GM18870 (cell line): ENCODE data around the gene RUNX2.
A peak's percentile ranks its signal among the peaks of the same experiment; 100 is the strongest.

Source experiments
- ATAC-seq: cut with Tn5 transposase; IDR thresholded peaks from one replicate; pipeline ENCODE4 v1.9.1; 2021; ENCODE audit warnings: moderate library complexity; ENCODE audit not compliant: unreplicated experiment

RUNX2 gene

GRCh38 chr6:45477790-45478189, 149.7 kb downstream of the RUNX2 start:
- no peak for ATAC-seq

DNA sequence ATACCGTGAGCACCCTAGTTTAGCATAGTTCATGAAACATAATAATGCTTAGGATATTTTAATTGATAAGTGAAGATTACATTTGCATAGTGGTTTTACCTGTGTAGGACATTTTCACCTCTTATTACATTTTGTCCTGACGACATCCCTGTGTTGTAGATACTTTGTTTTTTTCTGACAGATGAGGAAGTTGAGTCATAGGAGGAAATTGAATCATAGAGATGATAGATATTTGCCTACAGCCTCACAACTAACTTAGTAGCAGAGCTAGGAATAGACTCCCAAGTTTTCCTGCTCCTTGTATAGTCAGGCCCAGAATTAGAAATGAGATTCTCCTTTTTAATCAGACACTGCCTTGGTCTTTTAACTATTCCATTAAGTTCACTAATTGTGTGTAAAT, 150.1 kb downstream of the RUNX2 start:
- no peak for ATAC-seq

DNA sequence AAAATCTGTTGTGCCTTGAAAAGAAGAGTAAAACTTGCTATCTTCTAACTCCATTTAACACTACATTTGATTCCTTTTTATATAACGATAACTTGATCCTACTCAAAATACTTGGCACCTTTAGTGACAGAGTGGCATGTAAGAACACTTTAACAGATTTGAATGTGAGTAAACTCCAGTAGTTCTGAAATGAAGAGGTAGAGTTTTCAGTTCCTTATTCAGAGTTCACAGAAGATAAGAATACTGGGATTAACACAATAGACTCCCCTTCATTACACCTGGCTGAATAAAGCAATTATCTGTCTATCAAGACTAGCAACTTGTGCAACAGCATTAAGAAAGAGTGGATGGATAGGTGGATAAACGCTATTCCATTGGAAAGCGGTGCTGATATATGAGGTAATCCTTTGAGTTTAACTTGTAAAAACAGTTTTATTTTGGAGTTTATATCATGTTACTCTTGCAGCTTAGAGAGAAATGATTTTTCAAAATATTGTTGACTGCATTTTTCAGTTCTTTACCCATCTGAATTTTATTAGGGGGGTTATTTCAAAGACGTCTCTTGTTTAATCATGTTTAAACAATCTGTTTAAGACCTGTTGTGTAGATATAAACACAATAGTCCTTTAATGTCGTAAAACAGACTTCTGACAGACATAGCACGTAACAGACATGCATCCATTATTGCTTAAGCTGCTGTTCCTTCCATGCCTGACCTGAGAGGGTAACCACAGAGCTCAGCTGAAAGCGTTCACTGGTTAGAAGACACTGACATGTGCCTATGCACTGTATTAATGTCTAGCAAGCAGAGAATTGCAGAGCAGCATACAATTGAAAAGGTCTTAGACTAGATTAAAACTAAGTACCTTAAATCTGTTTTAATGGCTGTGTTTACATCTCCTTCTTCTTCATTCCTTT, 152.0 kb downstream of the RUNX2 start:
- ATAC-seq, result peak; percentile 92

DNA sequence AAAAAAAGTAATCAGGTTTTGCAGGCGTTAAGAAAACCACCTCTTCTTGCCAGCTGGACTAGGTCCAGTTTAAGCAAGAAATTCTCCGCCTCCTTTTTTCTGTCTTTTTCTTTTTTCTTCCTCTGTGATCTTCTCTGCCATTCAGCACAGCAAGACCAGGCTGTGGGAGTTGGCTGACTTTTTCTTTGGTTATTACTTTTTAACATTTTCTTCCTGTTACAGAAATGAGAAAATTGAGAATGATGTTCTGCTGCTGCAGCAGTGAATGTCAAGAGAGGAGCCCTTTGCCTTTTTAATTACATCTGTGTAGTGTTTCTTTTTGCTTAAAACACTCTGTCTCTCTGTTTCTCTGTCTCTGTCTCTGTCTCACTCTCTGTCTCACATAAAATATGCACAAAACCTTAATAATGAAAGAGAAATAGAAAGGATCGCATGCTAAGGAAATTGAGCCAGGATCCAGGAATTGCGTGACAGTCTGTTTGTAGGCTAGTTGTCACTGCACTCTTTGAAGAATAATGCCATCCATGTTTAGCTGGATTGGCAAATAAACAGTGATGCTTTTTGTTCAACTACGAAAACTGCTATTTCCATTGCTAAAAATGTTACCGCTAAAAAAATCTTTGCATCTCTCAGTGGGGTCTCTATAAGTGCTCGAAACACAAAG, 152.8 kb downstream of the RUNX2 start:
- no peak for ATAC-seq

- no peak for ATAC-seq
These were observed 154.9 kb downstream of the RUNX2 start for GRCh38 chr6:45483021-45483420.

GRCh38 chr6:45483501-45483900, 155.4 kb downstream of the RUNX2 start:
- no peak for ATAC-seq

GRCh38 chr6:45486736-45487135, 158.6 kb downstream of the RUNX2 start:
- ATAC-seq, result no peak

DNA sequence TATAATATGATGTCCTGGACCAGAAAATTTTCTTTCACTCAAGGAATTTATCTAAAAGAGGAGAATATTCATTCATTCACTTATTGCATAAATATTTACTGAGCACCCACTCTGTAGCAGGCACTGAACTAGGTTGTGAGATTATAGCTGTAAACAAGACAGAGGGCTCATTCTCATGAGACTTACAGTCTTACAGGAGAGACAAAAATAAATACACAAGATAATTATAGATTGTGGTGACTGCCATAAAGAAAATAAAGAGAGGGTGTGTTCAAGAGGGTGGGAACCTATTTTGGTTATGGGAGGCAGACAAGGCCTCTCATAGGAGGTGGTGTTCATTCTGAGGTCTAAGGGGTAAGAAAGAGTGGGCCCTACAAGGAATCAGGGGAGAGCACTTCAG, 159.5 kb downstream of the RUNX2 start:
- no peak for ATAC-seq

DNA sequence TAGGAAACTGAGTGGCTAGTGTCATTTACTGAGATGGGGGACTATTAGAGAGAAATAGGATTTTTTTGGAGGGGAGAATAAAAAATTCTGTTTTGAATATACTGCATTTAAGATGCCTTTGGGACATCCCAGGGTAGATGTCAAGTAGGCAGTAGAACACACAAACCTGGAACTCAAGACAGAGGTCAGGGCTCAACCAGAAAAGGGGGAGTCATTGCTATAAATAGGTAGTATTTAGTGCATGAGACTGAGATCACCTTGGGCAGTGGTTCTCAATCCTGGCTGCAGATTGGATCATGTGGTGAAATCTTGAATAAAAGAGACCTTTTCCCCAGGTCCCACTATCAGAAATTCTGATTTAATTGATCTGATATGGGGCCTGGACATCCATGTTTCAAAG, 160.1 kb downstream of the RUNX2 start:
- ATAC-seq, result no peak

GRCh38 chr6:45488889-45489288, 160.8 kb downstream of the RUNX2 start:
- no peak for ATAC-seq

DNA sequence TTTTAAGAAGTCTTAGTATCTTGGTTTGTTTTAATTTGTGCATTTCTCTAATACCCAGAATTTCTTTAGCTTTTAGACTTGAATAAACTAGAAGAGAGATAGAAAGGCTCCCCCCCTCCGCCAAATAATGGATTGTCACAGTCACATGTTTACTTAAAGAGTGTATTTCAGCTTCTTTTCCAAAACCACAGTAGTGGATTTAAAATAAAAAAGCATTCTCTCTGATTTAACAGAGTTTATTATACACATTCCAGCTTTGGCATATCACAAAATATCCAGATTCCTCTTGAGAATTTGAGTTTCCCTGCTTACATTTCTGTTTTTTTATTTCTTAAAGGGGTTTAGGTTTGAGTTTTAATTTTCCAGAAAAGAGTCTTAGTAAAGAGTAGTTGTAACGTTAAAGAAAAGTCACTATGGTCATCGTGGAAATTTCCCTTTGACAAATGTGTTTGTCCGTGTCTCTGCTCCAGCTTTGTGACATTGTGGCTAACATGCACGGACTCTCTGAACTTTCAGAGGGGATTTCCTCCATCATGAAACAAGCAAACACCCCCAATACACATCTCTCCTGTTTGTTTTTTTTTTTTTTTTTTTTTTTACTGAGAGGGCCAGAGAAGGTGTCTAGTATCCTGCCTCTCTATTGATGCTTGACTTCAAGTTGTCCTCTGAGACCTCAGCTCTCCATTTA, 163.1 kb downstream of the RUNX2 start:
- ATAC-seq, result no peak

DNA sequence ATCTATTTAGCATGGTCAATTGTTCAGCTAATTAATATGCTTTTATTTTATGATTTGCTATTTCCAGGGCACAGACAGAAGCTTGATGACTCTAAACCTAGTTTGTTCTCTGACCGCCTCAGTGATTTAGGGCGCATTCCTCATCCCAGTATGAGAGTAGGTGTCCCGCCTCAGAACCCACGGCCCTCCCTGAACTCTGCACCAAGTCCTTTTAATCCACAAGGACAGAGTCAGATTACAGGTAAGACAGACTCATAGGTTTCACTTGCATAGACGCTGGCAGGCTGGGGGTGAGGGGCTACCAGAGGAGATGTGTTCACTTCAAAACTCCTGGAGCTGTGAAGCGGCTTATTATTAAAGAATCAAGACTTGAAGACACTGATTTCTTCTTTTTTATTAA, 163.7 kb downstream of the RUNX2 start:
- ATAC-seq, result no peak

DNA sequence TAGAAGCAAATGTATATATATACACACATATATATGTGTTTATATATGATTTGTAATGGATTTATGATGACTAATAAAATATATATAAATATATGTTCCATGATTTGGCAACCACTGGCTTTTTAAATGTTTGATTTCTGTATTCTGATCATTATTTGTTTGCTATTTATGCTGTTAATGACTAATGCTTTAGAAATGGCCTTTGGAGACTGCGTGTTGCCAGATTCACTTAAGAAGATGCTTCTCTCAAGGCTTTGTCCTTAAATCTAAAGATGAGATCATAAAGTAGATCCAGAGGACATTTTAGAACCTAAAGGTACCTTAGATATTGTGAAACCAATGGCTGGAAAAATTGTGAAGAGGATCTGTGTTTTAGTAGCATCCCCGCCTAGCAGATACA, 165.6 kb downstream of the RUNX2 start:
- no peak for ATAC-seq

GRCh38 chr6:45494416-45495135, 166.4 kb downstream of the RUNX2 start:
- no peak for ATAC-seq

- ATAC-seq, result no peak
These were observed 167.4 kb downstream of the RUNX2 start for GRCh38 chr6:45495429-45496084.

- ATAC-seq, result no peak
These were observed 167.9 kb downstream of the RUNX2 start for GRCh38 chr6:45496085-45496433.

GRCh38 chr6:45498591-45498990, 170.5 kb downstream of the RUNX2 start:
- no peak for ATAC-seq

DNA sequence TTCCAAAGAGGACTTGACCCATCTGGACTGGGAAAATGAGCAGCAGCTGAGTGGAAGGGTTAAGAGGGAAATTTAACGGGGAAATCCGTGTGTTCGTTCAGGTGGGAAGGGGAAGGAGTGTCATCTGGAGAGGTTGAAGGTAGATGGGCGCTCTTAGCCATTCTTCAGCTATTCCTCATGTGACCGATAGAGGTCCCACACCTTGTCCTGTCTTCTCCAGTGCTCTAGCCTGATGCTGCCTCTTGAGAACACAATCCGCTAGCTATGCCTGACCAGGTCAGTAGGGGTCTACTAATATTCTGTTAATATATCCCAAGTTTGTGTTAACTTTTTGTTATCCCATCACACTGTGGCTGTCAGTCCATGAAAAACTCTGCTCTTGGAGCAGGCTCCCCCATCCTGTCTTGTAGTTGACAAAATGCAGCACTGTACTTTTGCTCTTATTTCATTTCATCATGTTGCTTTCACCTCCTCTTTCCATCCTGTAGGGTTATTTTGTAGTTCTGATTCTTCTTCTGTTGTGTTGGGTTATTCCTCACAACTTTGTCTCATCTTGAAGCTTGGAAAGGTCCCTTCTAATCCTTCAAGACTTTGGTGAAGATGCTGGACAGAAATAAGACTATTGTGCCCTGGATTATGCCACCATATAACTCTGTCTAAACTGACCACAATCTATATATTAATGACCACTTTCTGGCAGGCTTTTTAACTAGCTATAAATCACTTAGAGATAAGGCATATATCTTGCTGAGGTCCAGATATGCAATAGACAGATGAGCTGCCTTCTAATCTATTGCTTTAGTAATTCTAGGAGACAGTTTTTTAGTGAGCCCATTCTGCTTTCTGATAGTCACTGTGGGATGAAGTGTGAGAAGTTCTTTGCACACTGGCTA, 173.0 kb downstream of the RUNX2 start:
- no peak for ATAC-seq

DNA sequence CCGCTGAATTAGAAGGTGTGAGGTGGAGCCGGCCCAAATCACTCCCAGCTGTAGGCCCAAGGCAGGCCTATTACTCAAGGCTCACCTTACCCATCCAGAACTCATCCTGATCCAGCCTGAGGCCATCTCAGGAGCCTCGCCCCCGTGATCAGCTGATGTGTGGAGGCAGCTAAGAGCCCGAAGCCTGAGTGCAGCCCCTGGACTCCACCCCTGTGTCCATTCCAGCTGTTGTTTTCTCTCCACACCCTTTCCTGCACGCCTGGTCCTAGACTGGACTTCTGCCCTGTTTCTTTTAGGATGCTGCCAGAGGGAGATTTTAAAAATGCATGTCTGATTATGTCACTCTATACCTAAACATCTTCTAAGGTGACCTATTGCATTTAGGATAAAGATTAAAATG, 174.3 kb downstream of the RUNX2 start:
- ATAC-seq, result no peak

GRCh38 chr6:45504947-45505346, 176.8 kb downstream of the RUNX2 start:
- no peak for ATAC-seq
